SK-N-SH (cell line): ENCODE data around the gene SLC2A14. TPM values are rescaled to one million over a fixed set of nuclear protein-coding genes. Genes with fewer than 3 reads are reported as not detected.

Experiments
- CTCF ChIA-PET: fragments of 300-600, 350-600 bp; formaldehyde crosslinking; extraction: SDS; loops from one replicate; lab custom pipeline; 2021; lab: Yijun Ruan, JAX
- POLR2A ChIA-PET: fragments of 350-600 bp; sonication (Branson Sonifier 250); formaldehyde crosslinking; extraction: SDS; loops from one replicate; lab custom pipeline; 2020; ENCODE audit warnings: antibody characterized with exemption, inconsistent platforms; lab: Yijun Ruan, JAX
- DNase-seq: peaks from one replicate; pipeline ENCODE4 v3.0.0; 2012
- H2AFZ ChIP-seq: fragments of 200-600 bp; sonication (generic); 2 replicates; pipeline ENCODE4 v1.8.1; 2016; ENCODE audit warnings: antibody characterized with exemption, mild to moderate bottlenecking, low read depth
- H3F3A ChIP-seq: fragments of 200-600 bp; sonication (generic); replicated peaks from 2 replicates; pipeline ENCODE3; 2016; ENCODE audit warnings: antibody characterized with exemption, mild to moderate bottlenecking; ENCODE audit not compliant: insufficient read depth
- H3K27ac ChIP-seq, 2 experiments: fragments of 200-500 bp in 1 of 2; fragments of 200-600 bp in 1 of 2; sonication (Bioruptor generic) in 1 of 2; sonication (generic), shearing (Covaris generic) in 1 of 2; 2 replicates each; pipeline versions ENCODE4 v1.5.1 to v1.6.1; 2014 to 2016; ENCODE audit warnings: low read depth in 2 of 2, inconsistent platforms in 1 of 2, low read length in 1 of 2, mild to moderate bottlenecking in 1 of 2, mixed read lengths in 1 of 2
- H3K27me3 ChIP-seq: fragments of 200-600 bp; sonication (generic), shearing (Covaris generic); 2 replicates; pipeline ENCODE4 v1.6.1; 2016; ENCODE audit warnings: mixed run types; ENCODE audit not compliant: insufficient read depth
- H3K36me3 ChIP-seq, 2 experiments: fragments of 200-500 bp in 1 of 2; fragments of 200-600 bp in 1 of 2; sonication (Bioruptor generic) in 1 of 2; sonication (generic) in 1 of 2; replicated peaks in 1 of 2; 2 replicates each; pipeline versions ENCODE3 to v1.5.1; 2014 to 2016; ENCODE audit warnings: low read length in 1 of 2, mild to moderate bottlenecking in 1 of 2; ENCODE audit not compliant: insufficient read depth in 2 of 2, control insufficient read depth in 1 of 2
- H3K4me1 ChIP-seq, 2 experiments: fragments of 200-500 bp in 1 of 2; fragments of 200-600 bp in 1 of 2; sonication (Bioruptor generic) in 1 of 2; sonication (generic), shearing (Covaris generic) in 1 of 2; 2 replicates each; pipeline versions ENCODE4 v1.5.1 to v1.6.1; 2014 to 2016; ENCODE audit warnings: low read depth in 1 of 2, low read length in 1 of 2, mixed run types in 1 of 2; ENCODE audit not compliant: insufficient read depth in 2 of 2, control insufficient read depth in 1 of 2
- H3K4me2 ChIP-seq: fragments of 200-600 bp; sonication (generic), shearing (Covaris generic); 2 replicates; pipeline ENCODE4 v1.6.1; 2017; ENCODE audit warnings: mixed run types
- H3K4me3 ChIP-seq, 2 experiments: fragments of 200-500 bp in 1 of 2; fragments of 200-600 bp in 1 of 2; sonication (Bioruptor generic) in 1 of 2; sonication (generic), shearing (Covaris generic) in 1 of 2; 2 replicates each; pipeline versions ENCODE4 v1.5.1 to v1.8.1; 2014 to 2016; ENCODE audit warnings: low read depth in 2 of 2, inconsistent platforms in 1 of 2, low read length in 1 of 2, mild to moderate bottlenecking in 1 of 2, mixed read lengths in 1 of 2, moderate library complexity in 1 of 2
- H3K79me2 ChIP-seq: fragments of 200-600 bp; sonication (generic); 2 replicates; pipeline ENCODE4 v1.8.1; 2017; ENCODE audit warnings: mild to moderate bottlenecking; ENCODE audit not compliant: insufficient read depth
- H3K9ac ChIP-seq: fragments of 200-600 bp; sonication (generic); 2 replicates; pipeline ENCODE4 v1.6.1; 2017; ENCODE audit warnings: mixed run types
- H3K9me2 ChIP-seq: fragments of 200-600 bp; sonication (generic); 2 replicates; pipeline ENCODE4 v1.6.1; 2017; ENCODE audit warnings: mixed run types
- H3K9me3 ChIP-seq: fragments of 200-600 bp; sonication (generic); 2 replicates; pipeline ENCODE4 v1.6.1; 2017; ENCODE audit warnings: mixed run types, mild to moderate bottlenecking, moderate library complexity
- H4K20me1 ChIP-seq: fragments of 200-600 bp; sonication (generic); 2 replicates; pipeline ENCODE4 v1.6.1; 2017; ENCODE audit warnings: mild to moderate bottlenecking, mixed run types; ENCODE audit not compliant: insufficient read depth
- ELF1 ChIP-seq: IDR thresholded peaks from 2 replicates; pipeline ENCODE4 v1.4.0; 2012
- EP300 ChIP-seq, 2 experiments: IDR thresholded peaks; 2 replicates each; pipeline versions ENCODE4 v1.4.0 to v1.6.1; 2012; ENCODE audit warnings: borderline replicate concordance in 1 of 2, low read depth in 1 of 2, low read length in 1 of 2
- EZH2phosphoT487 ChIP-seq: fragments of 200-600 bp; sonication (generic); IDR thresholded peaks from 2 replicates; pipeline ENCODE4 v1.6.1; 2017; ENCODE audit warnings: low read depth, mixed run types, mild to moderate bottlenecking, antibody characterized with exemption, moderate library complexity, borderline replicate concordance
- FOSL2 ChIP-seq: IDR thresholded peaks from 2 replicates; pipeline ENCODE4 v1.4.0; 2012; ENCODE audit warnings: low read depth, mild to moderate bottlenecking, moderate library complexity, borderline replicate concordance
- FOXJ3 ChIP-seq: sonication (generic); formaldehyde crosslinking; IDR thresholded peaks from 2 replicates; pipeline ENCODE4 v1.5.1; 2020; ENCODE audit warnings: mild to moderate bottlenecking, missing genetic modification reagents
- FOXM1 ChIP-seq: IDR thresholded peaks from 2 replicates; pipeline ENCODE4 v1.4.0; 2012; ENCODE audit warnings: low read depth, mild to moderate bottlenecking
- GABPA ChIP-seq: IDR thresholded peaks from 2 replicates; pipeline ENCODE4 v1.4.0; 2012; ENCODE audit warnings: low read depth, mild to moderate bottlenecking
- GATA2 ChIP-seq: sonication (generic); formaldehyde crosslinking; IDR thresholded peaks from 2 replicates; pipeline ENCODE4 v1.5.0; 2020; ENCODE audit warnings: mild to moderate bottlenecking, missing genetic modification reagents
- JUND ChIP-seq: IDR thresholded peaks from 2 replicates; pipeline ENCODE4 v1.4.0; 2012
- MEF2A ChIP-seq: IDR thresholded peaks from 2 replicates; pipeline ENCODE4 v1.4.0; 2012; ENCODE audit warnings: low read depth, borderline replicate concordance
- MXI1 ChIP-seq: IDR thresholded peaks from 2 replicates; pipeline ENCODE4 v1.6.1; 2012; ENCODE audit warnings: mild to moderate bottlenecking, low read depth, low read length, improper control_type of control experiment
- NRF1 ChIP-seq: IDR thresholded peaks from 2 replicates; pipeline ENCODE4 v1.6.1; 2012; ENCODE audit warnings: low read depth, mild to moderate bottlenecking, low read length
- POLR2AphosphoS5 ChIP-seq: IDR thresholded peaks from 2 replicates; pipeline ENCODE4 v1.6.1; 2012; ENCODE audit warnings: low read depth, low read length
- RAD21 ChIP-seq: IDR thresholded peaks from 2 replicates; pipeline ENCODE4 v1.6.1; 2012; ENCODE audit warnings: mild to moderate bottlenecking, low read length
- RFX5 ChIP-seq: IDR thresholded peaks from 2 replicates; pipeline ENCODE4 v1.6.1; 2012; ENCODE audit warnings: mild to moderate bottlenecking, improper control_type of control experiment, low read length
- SIN3A ChIP-seq: IDR thresholded peaks from 2 replicates; pipeline ENCODE4 v1.6.1; 2012; ENCODE audit warnings: low read depth, mild to moderate bottlenecking, low read length, moderate library complexity, borderline replicate concordance
- SMC3 ChIP-seq: IDR thresholded peaks from 2 replicates; pipeline ENCODE4 v1.6.1; 2012; ENCODE audit warnings: low read depth, low read length, improper control_type of control experiment
- TAF1 ChIP-seq: IDR thresholded peaks from 2 replicates; pipeline ENCODE4 v1.6.1; 2012; ENCODE audit warnings: low read depth, mild to moderate bottlenecking, low read length, moderate library complexity, borderline replicate concordance
- TEAD4 ChIP-seq: IDR thresholded peaks from 2 replicates; pipeline ENCODE4 v1.4.0; 2012; ENCODE audit warnings: mild to moderate bottlenecking, borderline replicate concordance; ENCODE audit not compliant: insufficient read depth
- YY1 ChIP-seq: IDR thresholded peaks from 2 replicates; pipeline ENCODE4 v1.4.0; 2012; ENCODE audit warnings: low read depth, mild to moderate bottlenecking
- WGBS: methylation state at CpG from one replicate; pipeline ENCODE4 v1.1.6; 2017; ENCODE audit warnings: low lambda C conversion rate; 5-methylcytosine and 5-hydroxymethylcytosine counted together
- polyA plus RNA-seq, 3 experiments: library from polyadenylated mRNA; depleted of rRNA; stranded (reverse); fragments of >200 nt; gene quantifications; 2 replicates each; pipeline ENCODE4 v1.2.3, GENCODE V29; 2012
- TF ChIP-seq, protein P1 (sequence below): fragments of 150-350 bp; IDR thresholded peaks from 2 replicates; pipeline ENCODE4 v1.6.1; 2016; ENCODE audit warnings: mild to moderate bottlenecking, low read depth, low read length
- TF ChIP-seq, protein P2 (sequence below): IDR thresholded peaks from 2 replicates; pipeline ENCODE4; 2012
- TF ChIP-seq, protein P3 (sequence below): fragments of 200-600 bp; sonication (generic); IDR thresholded peaks from 2 replicates; pipeline ENCODE4 v1.6.1; 2017; ENCODE audit warnings: antibody characterized with exemption, mild to moderate bottlenecking, moderate library complexity

The SLC2A14 gene
- polyA plus RNA-seq, 1 of the 3 experiments (the other 2 are of a cell fraction) = 0.39 TPM

DNA sequence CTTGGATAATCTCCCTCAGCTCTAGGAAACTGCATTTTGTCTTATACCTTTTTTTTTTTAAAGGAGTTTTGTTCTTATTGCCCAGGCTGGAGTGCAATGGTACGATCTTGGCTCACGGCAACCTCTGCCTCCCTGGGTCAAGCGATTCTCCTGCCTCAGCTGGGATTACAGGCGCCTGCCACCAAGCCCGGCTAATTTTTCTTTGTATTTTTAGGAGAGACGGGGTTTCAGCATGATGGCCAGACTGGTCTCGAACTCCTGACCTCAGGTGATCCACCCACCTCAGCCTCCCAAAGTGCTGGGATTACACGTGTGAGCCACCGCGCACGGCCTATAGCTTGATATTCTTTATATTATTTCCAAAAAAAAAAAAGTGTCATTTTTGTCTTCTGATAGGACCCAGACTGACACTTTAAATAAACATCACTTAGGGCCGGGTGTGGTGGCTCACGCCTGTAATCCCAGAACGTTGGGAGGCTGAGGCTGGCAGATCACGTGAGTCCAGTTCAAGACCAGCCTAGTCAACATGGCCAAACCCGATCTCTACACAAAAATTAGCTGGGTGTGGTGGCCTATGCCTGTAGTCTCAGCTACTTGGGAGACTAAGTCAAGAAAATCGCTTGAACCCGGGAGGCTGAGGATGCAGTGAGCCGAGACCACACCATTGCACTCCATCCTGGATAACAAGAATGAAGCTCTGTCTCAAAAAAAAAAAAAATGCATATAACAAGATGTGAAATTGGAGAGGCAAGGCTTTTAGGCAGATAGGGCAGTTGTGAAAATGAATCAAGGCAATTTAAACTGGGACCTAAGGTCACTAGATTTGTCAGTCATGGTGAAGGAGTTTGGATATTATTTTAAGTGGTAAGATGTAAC, 44.9 kb upstream of the SLC2A14 start:
- DNase-seq = no peak
- Histone ChIP-seq H3K27ac (no peak overlapping the region), H3K79me2 (no peaks in the 10 kb centered on the region), H3K9me3 (no peaks in the 10 kb centered on the region), H3K9me2 (no peaks in the 10 kb centered on the region), H3K9ac (no peak overlapping the region), H3K4me3 (no peak overlapping the region), H2AFZ (no peak overlapping the region), H3K27me3 (no peaks in the 10 kb centered on the region), H3K4me2 (no peak overlapping the region), H3K4me1 (no peaks in the 10 kb centered on the region), H4K20me1 (no peaks in the 10 kb centered on the region), H3F3A (no peaks in the 10 kb centered on the region), H3K36me3 (peaks cover 0 to 7% of the 10 kb centered on the region in 2 experiments)
- WGBS = 71% methylated on average over 19 of the region's 19 CpGs
- no peak for TF ChIP-seq FOSL2
- no peak for TF ChIP-seq TEAD4
- no peak for TF ChIP-seq TAF1
- TF ChIP-seq JUND = no peak
- TF ChIP-seq FOXJ3 (CRISPR knock-in tag) = no peak
- no peak for TF ChIP-seq MEF2A
- TF ChIP-seq, protein P1, sequence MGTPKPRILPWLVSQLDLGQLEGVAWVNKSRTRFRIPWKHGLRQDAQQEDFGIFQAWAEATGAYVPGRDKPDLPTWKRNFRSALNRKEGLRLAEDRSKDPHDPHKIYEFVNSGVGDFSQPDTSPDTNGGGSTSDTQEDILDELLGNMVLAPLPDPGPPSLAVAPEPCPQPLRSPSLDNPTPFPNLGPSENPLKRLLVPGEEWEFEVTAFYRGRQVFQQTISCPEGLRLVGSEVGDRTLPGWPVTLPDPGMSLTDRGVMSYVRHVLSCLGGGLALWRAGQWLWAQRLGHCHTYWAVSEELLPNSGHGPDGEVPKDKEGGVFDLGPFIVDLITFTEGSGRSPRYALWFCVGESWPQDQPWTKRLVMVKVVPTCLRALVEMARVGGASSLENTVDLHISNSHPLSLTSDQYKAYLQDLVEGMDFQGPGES = no peak
- TF ChIP-seq GABPA = no peak
- no peak for TF ChIP-seq GATA2 (CRISPR knock-in tag)
- TF ChIP-seq, protein P2, sequence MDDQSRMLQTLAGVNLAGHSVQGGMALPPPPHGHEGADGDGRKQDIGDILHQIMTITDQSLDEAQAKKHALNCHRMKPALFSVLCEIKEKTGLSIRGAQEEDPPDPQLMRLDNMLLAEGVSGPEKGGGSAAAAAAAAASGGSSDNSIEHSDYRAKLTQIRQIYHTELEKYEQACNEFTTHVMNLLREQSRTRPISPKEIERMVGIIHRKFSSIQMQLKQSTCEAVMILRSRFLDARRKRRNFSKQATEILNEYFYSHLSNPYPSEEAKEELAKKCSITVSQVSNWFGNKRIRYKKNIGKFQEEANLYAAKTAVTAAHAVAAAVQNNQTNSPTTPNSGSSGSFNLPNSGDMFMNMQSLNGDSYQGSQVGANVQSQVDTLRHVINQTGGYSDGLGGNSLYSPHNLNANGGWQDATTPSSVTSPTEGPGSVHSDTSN = no peak
- no peak for TF ChIP-seq MXI1
- no peak for TF ChIP-seq EP300 (IDR thresholded peaks at IDR 0.05; ENCODE audit: borderline replicate concordance in 1 of 2, low read depth in 1 of 2, low read length in 1 of 2)
- TF ChIP-seq RAD21 = no peak
- POLR2A ChIA-PET = no interaction called here
- CTCF ChIA-PET = interaction anchor here (1.8 to 2.1 kb wide), 2 partner anchors 15 to 58 kb away, joined by 4 to 9 read pairs; no protein-coding TSS in a partner anchor

DNA sequence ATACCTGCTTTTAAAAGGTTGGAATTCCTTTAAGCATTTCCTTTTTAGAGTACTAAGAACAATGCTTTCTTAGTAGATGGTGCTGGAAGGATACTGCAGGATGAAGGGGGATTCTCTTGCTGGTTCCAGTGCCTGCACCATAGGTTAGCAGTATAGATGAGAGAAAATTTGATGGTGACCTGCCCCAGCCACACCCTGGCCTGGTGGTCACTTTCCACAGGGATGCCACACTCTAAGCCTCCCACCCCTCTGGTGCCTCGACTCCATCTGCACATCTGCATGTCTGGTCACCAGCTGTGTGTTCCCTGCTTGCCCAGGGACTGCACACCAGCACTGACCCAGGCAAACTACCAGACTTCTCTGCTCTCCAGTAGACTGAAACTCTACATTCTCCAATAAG, 44.2 kb upstream of the SLC2A14 start:
- Histone ChIP-seq H4K20me1 (no peaks in the 10 kb centered on the region), H3F3A (no peaks in the 10 kb centered on the region), H3K9ac (no peak overlapping the region), H3K4me3 (no peak overlapping the region), H3K4me2 (no peak overlapping the region), H3K79me2 (no peaks in the 10 kb centered on the region), H3K9me2 (no peaks in the 10 kb centered on the region), H3K9me3 (no peaks in the 10 kb centered on the region), H3K27ac (no peak overlapping the region), H2AFZ (no peak overlapping the region), H3K27me3 (no peaks in the 10 kb centered on the region), H3K4me1 (no peaks in the 10 kb centered on the region), H3K36me3 (no peaks in the 10 kb centered on the region)
- ChIA-PET POLR2A (no interaction called here), CTCF (interaction anchor here (1.8 to 2.1 kb wide), 2 partner anchors 16 to 57 kb away, joined by 4 to 9 read pairs; no protein-coding TSS in a partner anchor)
- DNase-seq = no peak
- 0% methylated on average over 1 of the region's 1 CpG for WGBS
- TF ChIP-seq EP300 (IDR thresholded peaks at IDR 0.05; ENCODE audit: borderline replicate concordance in 1 of 2, low read depth in 1 of 2, low read length in 1 of 2) (no peak), TEAD4 (no peak), FOXM1 (no peak), RFX5 (no peak), GABPA (no peak), POLR2AphosphoS5 (no peak), EZH2phosphoT487 (no peak), FOSL2 (no peak), SMC3 (no peak), RAD21 (no peak), SIN3A (no peak), YY1 (no peak), JUND (no peak), ELF1 (no peak), NRF1 (no peak)
- TF ChIP-seq, protein P3, sequence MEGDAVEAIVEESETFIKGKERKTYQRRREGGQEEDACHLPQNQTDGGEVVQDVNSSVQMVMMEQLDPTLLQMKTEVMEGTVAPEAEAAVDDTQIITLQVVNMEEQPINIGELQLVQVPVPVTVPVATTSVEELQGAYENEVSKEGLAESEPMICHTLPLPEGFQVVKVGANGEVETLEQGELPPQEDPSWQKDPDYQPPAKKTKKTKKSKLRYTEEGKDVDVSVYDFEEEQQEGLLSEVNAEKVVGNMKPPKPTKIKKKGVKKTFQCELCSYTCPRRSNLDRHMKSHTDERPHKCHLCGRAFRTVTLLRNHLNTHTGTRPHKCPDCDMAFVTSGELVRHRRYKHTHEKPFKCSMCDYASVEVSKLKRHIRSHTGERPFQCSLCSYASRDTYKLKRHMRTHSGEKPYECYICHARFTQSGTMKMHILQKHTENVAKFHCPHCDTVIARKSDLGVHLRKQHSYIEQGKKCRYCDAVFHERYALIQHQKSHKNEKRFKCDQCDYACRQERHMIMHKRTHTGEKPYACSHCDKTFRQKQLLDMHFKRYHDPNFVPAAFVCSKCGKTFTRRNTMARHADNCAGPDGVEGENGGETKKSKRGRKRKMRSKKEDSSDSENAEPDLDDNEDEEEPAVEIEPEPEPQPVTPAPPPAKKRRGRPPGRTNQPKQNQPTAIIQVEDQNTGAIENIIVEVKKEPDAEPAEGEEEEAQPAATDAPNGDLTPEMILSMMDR = no peak
